ENCODE data around the gene PSMD2.
A peak's percentile ranks its signal among the peaks of the same experiment; 100 is the strongest.
"Not testable (repeated sequence)": the region's sequence is repeated elsewhere in the genome, so short reads cannot be mapped to it uniquely, and the experiment has no call there.

Gene PSMD2

DNA sequence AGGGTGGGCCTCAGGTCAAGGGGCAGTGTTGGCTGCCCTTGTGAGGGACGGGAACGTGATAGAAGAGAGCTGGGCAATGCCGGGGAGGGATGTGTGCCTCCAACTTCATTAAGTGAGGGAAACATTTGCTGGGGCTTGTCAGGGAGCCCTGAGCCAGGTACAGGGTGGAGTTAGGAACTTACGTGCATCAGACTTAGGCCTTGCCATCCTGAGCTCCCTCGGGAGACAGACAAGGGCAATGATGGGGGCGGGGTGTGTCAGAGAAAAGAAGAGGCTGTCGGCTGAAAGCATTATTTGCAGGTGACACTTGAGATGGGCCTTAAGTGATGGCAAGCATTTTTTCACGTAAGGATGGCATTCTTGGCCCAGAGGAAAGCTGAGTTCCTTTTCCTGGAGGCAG is 40.0 kb downstream of the PSMD2 start:
- H3K9me2 ChIP-seq (replicated peaks; ENCODE audit: control insufficient read depth, low read length): no peaks in the 10 kb centered on the region
- no peak overlapping the region for H3K27ac ChIP-seq (ENCODE audit: low read depth, low read length)
- H3K79me2 ChIP-seq (ENCODE audit: control insufficient read depth, low read length): no peaks in the 10 kb centered on the region
- H4K20me1 ChIP-seq (ENCODE audit: control insufficient read depth, insufficient read depth, low read depth, low read length): peaks cover 11% of the 10 kb centered on the region
- peaks cover 22% of the 10 kb centered on the region for H3K4me1 ChIP-seq (ENCODE audit: control insufficient read depth, low read length)
- peaks cover 19% of the 10 kb centered on the region for H3F3A ChIP-seq (ENCODE audit: control insufficient read depth, insufficient read depth)
- TF ChIP-seq EZH2phosphoT487 (IDR thresholded peaks at IDR 0.05; ENCODE audit: borderline replicate concordance, low read length): no peak
- TF ChIP-seq, protein P1, sequence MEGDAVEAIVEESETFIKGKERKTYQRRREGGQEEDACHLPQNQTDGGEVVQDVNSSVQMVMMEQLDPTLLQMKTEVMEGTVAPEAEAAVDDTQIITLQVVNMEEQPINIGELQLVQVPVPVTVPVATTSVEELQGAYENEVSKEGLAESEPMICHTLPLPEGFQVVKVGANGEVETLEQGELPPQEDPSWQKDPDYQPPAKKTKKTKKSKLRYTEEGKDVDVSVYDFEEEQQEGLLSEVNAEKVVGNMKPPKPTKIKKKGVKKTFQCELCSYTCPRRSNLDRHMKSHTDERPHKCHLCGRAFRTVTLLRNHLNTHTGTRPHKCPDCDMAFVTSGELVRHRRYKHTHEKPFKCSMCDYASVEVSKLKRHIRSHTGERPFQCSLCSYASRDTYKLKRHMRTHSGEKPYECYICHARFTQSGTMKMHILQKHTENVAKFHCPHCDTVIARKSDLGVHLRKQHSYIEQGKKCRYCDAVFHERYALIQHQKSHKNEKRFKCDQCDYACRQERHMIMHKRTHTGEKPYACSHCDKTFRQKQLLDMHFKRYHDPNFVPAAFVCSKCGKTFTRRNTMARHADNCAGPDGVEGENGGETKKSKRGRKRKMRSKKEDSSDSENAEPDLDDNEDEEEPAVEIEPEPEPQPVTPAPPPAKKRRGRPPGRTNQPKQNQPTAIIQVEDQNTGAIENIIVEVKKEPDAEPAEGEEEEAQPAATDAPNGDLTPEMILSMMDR (IDR thresholded peaks at IDR 0.05; ENCODE audit: low read depth, low read length, poor library complexity, severe bottlenecking): no peak
- no peak overlapping the region for H3K4me3 ChIP-seq (ENCODE audit: low read length)
- H3K4me2 ChIP-seq (ENCODE audit: low read length): peak overlapping the region; percentile 33
- no peaks in the 10 kb centered on the region for H3K9me3 ChIP-seq (ENCODE audit: control insufficient read depth, insufficient read depth, low read length)
- H3K36me3 ChIP-seq (ENCODE audit: control insufficient read depth, low read length): peaks cover 16% of the 10 kb centered on the region
- H3K27me3 ChIP-seq (ENCODE audit: control insufficient read depth, low read length): peaks cover 3% of the 10 kb centered on the region; the same call in 1 of the 2 replicates

DNA sequence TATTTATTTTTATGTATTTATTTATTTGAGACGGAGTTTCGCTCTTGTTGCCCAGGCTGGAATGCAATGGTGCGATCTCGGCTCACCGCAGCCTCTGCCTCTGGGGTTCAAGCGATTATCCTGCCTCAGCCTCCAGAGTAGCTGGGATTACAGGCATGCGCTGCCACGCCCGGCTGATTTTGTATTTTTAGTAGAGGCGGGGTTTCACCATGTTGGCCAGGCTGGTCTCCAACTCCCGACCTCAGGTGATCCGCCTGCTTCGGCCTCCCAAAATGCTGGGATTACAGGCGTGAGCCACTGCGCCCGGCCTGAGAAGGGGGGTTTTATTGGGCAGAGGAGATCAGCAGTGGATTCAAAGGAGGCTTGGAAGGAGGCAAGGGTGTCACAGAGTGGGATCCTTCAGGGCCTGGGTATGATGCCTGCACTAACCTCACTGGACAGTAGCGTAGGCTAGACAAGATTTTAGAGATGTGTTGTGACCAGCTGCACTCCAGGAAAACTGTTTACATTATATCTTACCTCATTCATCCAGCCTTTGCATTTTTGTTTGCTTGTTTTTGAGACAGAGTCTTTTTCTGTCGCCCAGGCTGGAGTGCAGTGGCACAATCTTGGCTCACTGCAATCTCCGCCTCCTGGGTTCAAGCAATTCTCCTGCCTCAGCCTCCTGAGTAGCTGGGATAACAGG is 40.6 kb downstream of the PSMD2 start:
- peaks cover 22% of the 10 kb centered on the region for H3K4me1 ChIP-seq (ENCODE audit: control insufficient read depth, low read length)
- not testable (repeated sequence) for H3K4me3 ChIP-seq (ENCODE audit: low read length); H4K20me1 ChIP-seq (ENCODE audit: control insufficient read depth, insufficient read depth, low read depth, low read length); H3K4me2 ChIP-seq (ENCODE audit: low read length); H3K9me2 ChIP-seq (replicated peaks; ENCODE audit: control insufficient read depth, low read length); H3K27me3 ChIP-seq (ENCODE audit: control insufficient read depth, low read length); H3K79me2 ChIP-seq (ENCODE audit: control insufficient read depth, low read length); H3K9me3 ChIP-seq (ENCODE audit: control insufficient read depth, insufficient read depth, low read length); H3K27ac ChIP-seq (ENCODE audit: low read depth, low read length)
- peaks cover 11% of the 10 kb centered on the region for H3K36me3 ChIP-seq (ENCODE audit: control insufficient read depth, low read length)
- peaks cover 14% of the 10 kb centered on the region for H3F3A ChIP-seq (ENCODE audit: control insufficient read depth, insufficient read depth)

DNA sequence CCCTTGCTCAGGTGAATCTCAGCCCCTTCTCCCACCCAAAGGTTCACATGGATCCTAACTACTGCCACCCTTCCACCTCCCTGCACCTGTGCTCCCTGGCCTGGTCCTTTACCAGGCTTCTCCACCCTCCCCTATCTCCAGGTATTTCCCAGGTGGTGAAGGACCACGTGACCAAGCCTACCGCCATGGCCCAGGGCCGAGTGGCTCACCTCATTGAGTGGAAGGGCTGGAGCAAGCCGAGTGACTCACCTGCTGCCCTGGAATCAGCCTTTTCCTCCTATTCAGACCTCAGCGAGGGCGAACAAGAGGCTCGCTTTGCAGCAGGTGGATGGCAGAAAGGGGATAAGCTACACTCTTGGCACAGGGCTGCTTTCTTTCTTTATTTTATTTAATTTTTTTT is 42.9 kb downstream of the PSMD2 start:
- Histone ChIP-seq H3K4me2 (ENCODE audit: low read length) (no peak overlapping the region), H3K27ac (ENCODE audit: low read depth, low read length) (no peak overlapping the region), H3K9me2 (replicated peaks; ENCODE audit: control insufficient read depth, low read length) (no peaks in the 10 kb centered on the region), H3K27me3 (ENCODE audit: control insufficient read depth, low read length) (peaks cover 3% of the 10 kb centered on the region; the same call in 1 of the 2 replicates), H3F3A (ENCODE audit: control insufficient read depth, insufficient read depth) (peaks cover 5% of the 10 kb centered on the region; the same call in 1 of the 2 replicates), H3K36me3 (ENCODE audit: control insufficient read depth, low read length) (no peaks in the 10 kb centered on the region), H3K4me1 (ENCODE audit: control insufficient read depth, low read length) (peaks cover 10% of the 10 kb centered on the region; the same call in 1 of the 2 replicates), H3K9me3 (ENCODE audit: control insufficient read depth, insufficient read depth, low read length) (no peaks in the 10 kb centered on the region), H3K4me3 (ENCODE audit: low read length) (no peak overlapping the region), H3K79me2 (ENCODE audit: control insufficient read depth, low read length) (no peaks in the 10 kb centered on the region), H4K20me1 (ENCODE audit: control insufficient read depth, insufficient read depth, low read depth, low read length) (peaks cover 1% of the 10 kb centered on the region)
- no peak for TF ChIP-seq EZH2phosphoT487 (IDR thresholded peaks at IDR 0.05; ENCODE audit: borderline replicate concordance, low read length)
- TF ChIP-seq, protein P1 (IDR thresholded peaks at IDR 0.05; ENCODE audit: low read depth, low read length, poor library complexity, severe bottlenecking): no peak

DNA sequence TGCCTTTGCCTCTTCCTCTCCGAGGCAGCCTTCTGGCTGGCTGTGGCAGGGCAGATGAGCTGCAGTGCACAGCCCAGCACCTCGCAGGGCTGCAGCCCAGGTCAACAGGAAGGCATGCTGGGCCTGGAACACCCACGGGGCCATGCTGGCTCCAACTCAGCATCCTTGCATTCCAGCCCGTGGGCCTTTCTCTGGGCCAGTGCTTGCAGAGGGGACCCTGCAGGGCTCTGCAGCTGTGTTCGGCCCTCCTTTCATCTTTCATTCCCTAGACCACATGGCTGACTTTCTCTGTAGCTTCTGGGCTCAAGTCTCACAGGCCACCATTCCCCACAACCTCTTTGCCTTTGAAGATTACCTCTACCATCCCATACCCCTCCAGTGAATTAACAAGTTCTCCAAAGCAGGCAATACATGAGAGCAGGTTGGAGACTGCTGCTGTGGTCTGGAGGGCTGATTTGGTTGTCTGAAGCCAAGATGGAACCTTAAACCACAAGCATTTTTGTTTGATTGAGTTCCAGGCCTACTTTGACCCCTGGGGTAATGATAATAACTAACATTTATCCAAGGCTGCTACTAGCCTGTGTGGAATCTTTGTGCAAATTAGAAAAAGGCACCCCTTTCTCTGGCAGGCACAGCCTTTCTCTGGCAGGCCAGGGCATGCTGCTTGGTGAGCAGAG is 44.3 kb downstream of the PSMD2 start:
- Histone ChIP-seq H3F3A (ENCODE audit: control insufficient read depth, insufficient read depth) (no peaks in the 10 kb centered on the region), H3K9me3 (ENCODE audit: control insufficient read depth, insufficient read depth, low read length) (no peaks in the 10 kb centered on the region), H3K4me2 (ENCODE audit: low read length) (no peak overlapping the region), H3K9me2 (replicated peaks; ENCODE audit: control insufficient read depth, low read length) (no peaks in the 10 kb centered on the region), H4K20me1 (ENCODE audit: control insufficient read depth, insufficient read depth, low read depth, low read length) (no peaks in the 10 kb centered on the region), H3K4me1 (ENCODE audit: control insufficient read depth, low read length) (peaks cover 7% of the 10 kb centered on the region; the same call in 1 of the 2 replicates), H3K79me2 (ENCODE audit: control insufficient read depth, low read length) (no peaks in the 10 kb centered on the region), H3K4me3 (ENCODE audit: low read length) (no peak overlapping the region), H3K27ac (ENCODE audit: low read depth, low read length) (no peak overlapping the region), H3K36me3 (ENCODE audit: control insufficient read depth, low read length) (no peaks in the 10 kb centered on the region), H3K27me3 (ENCODE audit: control insufficient read depth, low read length) (peaks cover 3% of the 10 kb centered on the region; the same call in 1 of the 2 replicates)
- TF ChIP-seq, protein P1 (IDR thresholded peaks at IDR 0.05; ENCODE audit: low read depth, low read length, poor library complexity, severe bottlenecking): no peak
- no peak for TF ChIP-seq EZH2phosphoT487 (IDR thresholded peaks at IDR 0.05; ENCODE audit: borderline replicate concordance, low read length)
